ENCODE measurements around the gene RPS3.

The RPS3 gene

DNA sequence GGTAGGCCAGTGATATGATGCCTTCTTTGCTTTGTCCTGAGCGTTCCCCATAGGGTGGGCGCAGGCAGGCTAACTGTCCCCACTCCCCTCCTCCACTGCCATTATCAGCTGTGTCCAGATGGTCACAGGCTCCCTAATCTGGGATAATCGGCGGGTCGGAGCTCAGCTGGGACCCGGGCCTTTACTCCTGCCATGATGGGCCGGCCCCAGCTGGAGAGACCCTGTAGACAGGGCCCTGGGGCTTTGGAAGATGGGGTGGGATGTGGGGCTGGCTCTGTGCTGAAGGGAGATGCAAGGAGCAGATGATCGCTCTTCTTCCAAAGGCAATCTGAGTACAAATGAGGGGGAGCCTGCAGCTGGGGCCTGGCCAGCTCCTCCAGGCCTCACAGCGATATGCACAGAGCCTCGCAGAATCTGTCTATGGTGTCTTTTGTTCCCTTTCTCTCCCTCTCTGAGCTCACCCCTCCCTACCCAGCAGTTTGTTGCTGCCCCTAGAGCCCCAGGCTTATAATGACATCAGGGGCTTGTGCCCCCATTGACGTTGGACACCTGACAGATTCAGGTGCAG is 21.8 kb downstream of the RPS3 start:
- no peak for DNase-seq

DNA sequence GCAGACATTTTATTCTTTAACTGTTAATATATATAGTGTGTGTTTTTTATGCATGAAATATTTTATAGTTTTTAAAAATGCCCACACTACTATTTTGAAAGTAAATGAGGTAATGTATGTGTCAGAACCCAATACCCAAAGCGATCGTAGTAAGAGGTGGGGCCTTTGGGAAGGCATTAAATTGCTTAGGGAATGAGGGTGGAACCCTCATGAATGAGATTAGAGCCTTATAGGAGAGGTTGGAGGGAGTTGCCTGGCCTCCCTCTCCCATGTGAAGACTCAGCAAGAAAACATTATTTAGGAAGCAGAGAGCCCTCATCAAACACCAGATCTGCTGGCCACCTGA is 22.6 kb downstream of the RPS3 start:
- DNase-seq: no peak

DNA sequence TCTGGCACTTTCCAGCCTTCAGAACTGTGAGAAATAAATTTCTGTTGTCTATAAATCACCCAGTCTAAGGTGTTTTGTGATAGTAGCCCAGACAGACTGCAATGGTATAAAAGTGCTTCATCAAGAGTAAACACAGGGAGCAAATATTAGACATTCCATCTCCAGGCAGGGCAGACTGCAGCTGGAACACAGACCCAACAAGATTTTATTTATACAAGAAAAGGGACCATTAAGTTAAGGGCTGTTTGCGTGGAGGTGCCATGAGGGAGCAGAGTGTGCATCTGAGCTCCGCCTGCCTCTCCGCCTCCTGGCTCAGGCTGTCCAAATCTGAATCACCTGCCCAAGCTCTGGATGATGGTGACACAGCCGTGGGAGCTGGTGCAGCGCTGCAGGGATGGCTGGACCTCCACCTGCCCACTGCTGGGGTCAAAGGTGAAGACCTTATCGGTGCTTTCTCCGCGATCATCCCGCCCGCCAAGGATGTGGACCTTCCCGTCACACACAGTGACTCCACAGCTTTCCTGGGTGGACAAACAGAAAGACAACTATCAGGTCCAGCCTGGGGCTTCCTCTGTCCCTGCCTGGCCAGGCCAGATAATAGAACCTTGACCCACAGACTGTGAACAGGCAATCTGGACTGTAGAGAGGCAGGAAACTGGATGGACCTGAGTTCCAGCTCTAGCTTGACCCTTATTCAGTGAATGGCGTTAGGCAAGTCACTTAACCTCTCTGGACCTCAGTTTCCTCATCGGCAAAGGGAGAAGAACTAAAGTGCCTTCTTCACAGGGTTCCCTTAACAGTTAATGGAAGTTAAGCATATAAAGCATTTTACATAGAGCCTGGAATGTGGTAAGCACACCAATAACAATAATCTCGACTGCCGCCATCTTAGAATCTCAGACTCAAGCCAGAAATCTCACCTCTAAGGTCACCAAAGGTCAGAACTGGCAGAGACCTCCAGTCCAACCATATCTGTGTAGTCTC is 23.2 kb downstream of the RPS3 start:
- no peak for DNase-seq

DNA sequence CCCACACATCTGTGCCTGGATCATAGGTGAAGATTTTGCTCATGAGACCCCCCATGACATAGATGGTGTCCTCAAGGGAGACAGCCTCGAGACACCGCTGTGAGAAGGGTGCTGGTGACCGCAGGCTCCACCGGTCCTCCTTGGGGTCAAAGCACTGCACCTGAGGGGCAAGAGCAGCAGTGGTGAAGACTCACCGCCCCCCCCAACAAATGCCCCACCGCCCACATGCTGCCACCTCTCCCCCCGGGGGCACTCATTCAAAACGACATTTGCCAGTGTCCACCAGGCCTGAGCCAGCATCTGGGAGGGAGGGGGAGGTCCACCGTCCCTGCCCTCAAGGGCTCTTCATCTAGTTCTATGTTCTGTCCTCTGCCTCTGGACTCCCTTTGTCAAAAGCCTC is 24.4 kb downstream of the RPS3 start:
- DNase-seq: no peak

DNA sequence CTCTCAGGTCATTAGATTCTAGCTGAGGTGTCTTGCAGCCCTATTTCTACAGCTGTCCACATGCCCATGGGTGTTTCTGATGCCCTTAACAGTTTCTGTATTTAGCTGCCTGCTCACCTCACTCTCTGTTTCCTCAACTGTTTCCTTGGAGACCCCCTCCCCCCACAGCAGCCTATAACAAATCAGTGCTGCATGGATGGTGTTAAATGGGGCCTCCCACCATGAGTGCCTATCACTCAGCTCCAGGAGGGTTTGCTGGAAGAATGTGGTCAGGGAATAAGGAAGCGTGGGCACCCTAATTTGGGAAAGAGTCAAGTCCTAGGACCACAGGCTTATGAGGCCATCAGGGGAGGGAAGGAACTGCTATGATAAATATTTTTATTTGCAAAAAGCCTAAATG is 25.1 kb downstream of the RPS3 start:
- no peak for DNase-seq

DNA sequence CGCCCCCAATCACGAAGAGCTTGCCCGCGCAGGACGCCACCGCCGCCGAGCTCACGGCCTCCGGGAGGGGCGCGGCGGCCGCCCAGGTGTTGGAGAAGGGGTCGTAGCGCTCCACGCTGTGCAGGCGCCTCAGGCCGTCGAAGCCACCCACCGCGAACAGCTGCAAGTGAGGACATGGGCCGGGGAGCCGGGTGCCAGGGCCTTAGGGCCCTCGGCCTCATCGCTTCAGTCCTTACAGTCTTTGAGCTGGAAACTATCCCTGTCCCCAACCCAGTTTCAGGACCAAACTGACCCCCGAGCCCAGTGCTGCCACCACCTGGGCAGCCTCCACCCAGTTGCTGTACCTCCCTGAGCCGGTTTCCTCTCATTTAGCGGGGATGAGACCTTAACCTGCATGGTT is 26.1 kb downstream of the RPS3 start:
- DNase-seq: no peak

DNA sequence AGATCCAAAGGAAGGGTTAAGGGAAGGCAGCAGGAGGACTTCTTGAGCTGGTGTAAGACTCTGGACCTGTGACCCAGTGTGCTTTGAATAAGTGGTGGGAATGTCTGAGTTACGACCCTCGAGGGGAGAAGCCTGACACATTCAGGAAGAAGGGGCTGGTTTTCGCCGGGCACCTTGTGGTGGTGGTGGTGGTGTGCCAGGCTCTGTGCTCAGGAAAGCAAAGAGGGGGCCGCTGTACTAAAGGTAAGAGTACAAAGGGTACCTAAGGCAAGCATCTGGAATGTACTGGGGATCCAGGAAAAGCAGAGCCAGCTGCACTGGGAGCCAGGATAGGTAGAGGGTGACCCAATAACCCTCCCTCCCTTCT is 27.4 kb downstream of the RPS3 start:
- DNase-seq: no peak

DNA sequence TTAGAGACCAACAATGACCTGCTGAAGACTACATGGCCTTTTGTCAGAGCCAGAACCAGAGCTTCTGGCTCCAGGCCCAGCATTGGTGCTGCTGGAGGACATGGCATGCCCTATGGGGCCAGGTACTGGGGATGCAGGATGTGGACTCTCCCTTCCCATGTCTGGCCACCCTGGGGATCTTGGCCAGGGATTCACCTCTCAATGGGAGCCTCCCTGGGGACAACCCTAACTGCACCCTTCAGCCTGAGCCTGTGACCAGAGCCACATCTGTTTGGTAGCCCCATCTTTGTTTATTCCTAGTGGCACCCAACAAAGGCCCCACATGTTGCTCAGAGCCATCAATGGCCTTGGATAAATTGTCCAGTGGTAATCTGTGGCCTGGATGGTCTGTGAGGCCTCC is 27.9 kb downstream of the RPS3 start:
- no peak for DNase-seq

DNA sequence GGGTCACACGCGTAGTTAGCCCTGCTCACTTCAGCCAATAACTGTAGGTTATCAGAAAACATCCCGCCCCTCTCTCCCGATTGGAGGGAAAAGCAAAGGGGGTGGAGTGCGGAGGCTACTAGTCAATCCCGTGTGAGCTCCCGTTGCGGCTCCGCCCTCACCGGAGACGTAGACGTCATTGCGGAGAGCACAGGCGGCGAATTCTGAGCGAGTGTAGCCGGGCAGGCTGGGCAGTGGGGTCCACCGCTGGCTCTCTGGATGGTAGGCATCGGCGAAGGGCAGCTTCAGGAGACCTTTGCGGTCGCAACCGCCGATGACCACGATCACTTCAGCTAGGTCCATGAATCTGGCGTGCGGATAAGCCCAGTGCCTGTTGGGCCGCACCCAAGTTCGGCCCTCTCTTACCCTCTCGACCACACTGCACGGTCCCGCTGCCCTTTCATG is 29.0 kb downstream of the RPS3 start:
- peak; percentile 55 for DNase-seq

DNA sequence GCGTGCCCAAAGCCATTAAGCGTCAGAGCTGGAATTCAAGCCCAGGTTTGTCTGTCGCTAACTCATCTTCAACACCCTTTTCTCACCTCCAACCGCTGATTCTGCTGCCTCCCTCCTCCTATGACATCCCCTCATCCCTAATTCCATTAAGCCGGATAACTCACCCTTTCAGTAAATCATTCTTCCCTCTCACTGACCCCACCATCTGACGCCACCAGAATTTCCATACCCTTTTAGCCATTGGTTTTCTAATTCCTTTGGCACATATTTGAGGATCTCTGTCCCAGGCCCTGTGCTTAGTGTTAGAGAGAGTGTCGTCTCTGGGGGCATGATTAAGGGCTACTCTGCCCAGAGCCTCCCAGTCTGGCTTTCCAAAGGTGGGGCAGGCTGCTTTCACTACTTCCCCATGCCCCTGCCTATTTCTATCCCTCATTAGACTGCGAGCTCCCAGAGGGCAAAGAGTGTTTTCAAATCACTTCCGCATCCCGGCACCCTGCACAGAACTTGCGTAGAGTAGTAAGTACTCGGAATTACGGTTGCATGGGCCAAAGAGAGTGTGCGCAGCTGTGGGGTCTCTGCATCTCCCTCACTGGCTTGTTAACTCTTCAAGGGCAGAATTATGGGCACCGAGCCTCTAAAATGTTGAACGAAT is 29.8 kb downstream of the RPS3 start:
- DNase-seq: no peak

DNA sequence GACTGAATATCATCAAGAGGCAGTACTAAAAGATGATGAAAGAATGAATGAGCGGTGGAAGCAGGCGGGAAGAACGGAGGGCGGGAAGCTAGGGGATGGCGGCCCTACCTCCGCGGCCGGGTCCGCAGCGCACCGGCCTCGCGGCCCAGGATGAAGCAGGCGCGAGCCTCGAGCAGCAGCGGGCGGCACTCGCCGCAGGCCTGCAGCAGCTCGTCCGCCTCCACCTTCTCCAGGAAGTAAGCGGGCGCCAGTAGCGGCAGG is 30.3 kb downstream of the RPS3 start:
- no peak for DNase-seq

DNA sequence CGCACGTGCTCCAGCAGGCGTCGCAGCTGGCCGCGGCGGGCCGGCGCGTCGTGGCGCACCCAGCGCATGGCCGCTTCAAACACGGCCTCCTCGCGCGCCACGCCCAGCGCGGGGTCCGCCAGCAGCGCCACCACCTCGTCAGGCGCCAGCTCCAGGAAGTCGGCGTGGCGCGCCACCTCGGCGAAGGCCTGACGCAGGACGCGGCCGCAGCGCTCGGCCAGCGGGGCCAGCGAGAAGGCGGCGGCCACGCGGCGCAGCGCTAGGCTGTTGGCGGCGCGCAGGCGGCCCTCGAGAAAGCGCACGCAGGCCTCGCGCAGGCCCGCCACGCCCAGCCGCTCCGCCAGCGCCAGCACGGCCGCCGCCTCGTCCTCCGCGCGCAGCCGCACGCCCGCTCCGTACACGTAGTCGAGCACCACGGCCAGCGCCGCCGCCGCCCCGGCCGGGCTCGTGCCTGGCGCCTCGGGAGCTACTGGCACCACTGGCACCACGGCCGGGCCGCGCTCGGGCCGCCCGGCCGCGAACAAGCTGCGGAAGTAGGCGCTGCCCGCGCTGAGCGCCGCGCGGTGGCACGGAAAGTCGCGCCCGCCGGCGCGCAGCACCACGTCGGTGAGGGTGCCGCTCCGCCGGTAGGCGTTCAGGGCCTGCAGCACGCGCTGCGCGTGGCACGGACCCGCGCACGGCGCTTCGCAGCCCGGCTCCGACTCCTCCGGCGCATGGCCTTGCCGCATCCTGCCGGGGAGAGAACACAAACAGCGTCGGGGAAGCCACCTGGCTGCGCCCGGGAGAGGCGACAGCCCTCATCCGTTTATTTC is 30.8 kb downstream of the RPS3 start:
- peak; percentile 38 for DNase-seq

DNA sequence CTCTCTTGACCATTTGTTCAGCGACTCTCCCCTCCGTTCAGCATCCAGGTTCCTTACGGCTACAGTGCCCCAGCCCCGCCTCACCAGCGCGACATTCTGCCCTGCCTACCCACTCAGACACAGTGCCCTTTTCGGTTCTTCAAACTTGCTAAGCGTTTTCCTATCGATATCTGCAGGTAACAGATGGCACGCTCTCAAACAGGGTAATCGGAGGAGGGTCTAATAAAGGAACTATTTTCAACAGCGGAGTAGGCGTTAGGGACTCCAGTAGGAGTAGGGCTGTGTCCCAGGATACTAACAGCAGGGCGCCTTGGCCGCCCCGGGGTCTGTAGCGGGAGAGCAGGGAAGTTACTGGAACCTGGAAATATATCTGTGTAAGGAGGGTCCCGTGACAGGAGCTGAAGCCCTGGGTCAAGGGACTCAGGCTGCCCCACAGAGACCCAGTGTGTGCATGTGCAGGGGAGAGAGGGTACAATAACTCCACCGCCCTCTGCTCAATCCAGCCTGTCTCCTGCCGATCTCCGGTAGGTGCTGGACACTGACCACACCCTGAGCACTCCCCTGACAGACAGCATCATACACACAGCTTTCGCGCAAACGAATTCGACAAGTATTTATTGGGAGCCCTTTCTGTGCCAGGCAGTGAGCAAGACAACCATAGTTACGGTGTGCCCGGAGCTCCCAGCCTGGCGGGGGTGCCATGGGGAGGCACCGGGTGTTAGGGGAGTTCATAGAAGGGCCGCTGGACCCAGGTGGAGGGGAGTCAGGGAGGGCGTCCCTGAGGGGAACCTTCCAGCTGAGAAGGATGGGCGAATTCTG is 31.6 kb downstream of the RPS3 start:
- DNase-seq: no peak

DNA sequence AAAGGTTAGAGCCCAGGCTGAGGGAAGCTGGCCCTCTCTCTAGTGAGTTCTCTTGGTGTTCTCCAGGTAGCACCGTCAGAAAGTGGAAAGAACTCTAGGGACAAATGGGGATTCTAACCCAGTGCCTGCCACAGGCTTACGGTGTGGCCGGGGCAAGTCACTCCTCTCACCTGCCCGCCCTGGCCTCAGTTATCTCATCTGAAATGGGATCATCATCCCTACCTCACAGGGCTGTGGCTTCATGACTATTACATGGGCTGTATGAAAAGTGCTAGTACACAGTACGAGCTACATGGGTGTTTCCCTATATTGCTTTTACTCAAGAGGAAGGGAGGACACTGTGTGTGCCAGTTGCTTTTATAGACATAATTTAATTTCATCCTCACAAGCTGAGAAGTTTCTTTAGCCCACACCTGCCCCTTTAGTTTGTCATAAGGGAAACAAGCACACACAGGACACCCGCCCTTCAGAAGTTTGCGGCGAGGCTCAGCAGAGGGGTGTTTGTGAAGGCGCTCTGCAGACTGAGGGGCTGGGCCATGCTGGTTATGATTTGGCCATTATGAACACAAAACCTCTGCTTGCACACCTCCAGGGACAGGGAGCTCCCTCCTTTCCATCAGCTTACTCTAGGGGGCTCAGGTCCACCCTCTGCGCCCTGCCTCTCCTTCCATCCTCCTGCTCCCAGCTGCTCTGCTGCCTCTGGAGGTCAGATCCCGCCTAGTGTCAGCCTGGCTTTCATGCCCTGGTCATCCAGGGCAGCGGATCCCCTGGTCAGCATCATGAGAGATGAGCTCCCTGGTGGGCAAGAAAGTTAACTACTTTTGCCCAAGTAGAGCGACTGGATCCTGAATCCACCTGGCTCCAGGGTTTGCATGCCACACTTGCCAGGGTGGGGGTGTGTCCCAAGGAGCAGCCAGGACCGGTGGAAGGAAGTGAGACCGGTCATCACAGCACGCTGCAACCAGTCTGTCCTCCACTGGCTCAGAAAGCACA is 32.5 kb downstream of the RPS3 start:
- DNase-seq: no peak

DNA sequence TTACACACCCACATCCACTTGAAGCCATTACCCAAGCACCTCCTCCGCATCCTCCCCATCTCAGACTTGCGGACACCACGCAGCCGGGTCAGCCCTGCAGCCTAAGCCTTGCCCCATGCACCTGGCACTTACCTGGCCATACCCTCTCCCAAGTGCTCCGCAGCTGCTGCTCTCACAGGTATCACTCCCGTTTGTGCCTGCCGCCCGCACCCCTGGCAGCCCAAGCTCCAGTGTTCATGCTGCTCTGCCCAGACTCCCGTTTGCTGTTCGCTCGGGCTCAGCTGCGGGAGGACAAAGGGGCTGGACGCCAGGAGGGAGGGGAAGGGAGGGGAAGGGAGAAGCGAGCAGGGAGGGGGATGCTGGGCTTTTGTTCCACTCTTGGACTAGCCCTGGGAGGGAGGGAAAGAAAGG is 33.6 kb downstream of the RPS3 start, which contains the start of gene KLHL35:
KLHL35 (minus strand) TSS at position 293 of the 411 bp plus-strand sequence. CDS start 2,574 bp downstream, outside the sequence.
- DNase-seq: no peak

DNA sequence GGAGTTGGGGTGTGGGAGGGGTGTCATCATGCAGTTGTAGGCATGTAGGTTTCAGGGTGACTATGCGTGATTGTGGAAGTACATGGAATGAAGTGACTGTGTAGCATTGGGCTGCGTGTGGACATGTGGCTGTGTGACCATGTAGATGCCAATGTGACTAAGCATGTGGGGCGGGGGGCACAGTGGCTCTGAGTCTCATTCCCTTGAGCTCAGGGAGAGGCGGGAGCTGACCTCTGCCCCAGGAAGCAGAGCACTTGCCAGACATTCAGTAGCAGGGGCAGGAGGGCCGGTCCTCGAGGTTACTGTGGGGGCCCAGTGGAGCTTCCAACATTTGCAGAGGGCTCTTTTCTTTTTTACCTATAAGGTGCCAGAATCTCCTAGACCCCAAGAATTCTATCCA is 34.1 kb downstream of the RPS3 start:
- no peak for DNase-seq

DNA sequence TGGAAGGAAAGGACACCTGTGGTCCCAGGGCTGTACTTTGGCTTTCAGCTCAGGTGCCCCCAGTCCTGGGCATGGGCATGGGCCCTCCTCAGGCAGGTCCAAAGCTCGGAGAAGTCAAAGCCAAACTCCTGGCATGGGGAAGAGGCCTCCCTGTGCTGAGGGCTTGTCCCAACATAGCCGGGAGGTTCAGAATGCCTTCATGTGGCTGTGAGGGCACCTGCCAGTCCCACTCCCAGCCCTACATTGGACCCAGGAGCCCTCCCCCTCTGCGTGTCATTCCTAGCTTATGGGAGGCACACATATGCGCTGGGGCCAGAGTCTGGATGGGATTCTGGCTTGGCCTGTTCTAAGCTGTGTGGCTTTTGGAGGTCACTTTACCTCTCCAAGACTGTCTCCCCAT is 34.7 kb downstream of the RPS3 start:
- DNase-seq: no peak

DNA sequence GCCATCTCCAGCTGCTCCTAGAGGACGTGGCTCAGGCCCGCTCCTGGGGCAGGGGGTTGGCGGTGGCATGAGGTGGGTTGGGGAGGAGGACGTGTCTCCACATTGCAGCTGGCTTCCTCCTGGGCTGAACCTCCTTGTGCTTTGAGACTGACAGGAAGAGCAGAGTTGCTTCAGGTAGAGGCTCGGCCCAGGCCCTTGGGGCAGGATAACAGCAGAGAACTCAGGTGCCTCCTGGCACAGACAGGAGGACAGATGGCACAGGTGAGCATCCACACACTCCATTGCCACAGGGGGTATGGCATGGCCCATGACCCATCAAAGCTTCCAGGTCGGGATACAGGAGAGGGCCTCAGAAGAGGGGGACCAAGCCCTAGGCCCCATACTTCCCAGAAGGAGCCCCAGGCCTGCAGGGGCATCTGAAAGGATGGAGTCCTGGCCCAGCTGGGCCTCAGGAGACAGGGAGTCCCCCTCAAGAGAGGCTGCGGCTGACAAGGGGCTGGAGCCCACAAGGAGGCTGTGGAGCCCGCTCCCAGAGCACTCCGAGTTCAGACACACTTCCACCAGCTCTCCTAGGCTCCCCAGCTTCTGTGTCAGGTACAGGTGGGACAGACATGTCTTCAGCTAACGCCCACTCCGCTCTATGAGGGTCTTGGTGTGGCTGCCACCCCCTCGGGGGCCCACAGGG is 35.7 kb downstream of the RPS3 start:
- no peak for DNase-seq

DNA sequence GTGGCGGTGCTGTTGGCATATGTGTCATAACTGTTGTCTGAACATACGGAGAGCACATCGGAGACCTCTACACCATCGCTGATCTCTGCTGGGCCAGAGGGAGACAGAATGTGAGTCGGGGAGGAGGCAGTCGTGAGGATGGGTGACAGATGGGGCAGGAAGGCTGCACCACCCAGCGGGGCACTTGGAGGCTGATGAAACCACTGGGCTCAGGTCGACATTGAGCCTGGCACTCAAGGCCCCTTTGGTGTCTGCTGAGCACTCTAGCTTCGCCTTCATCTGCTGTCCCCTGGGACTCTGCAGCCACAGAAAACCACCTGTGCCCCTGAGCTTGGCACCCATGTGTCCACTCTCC is 36.2 kb downstream of the RPS3 start:
- no peak for DNase-seq

DNA sequence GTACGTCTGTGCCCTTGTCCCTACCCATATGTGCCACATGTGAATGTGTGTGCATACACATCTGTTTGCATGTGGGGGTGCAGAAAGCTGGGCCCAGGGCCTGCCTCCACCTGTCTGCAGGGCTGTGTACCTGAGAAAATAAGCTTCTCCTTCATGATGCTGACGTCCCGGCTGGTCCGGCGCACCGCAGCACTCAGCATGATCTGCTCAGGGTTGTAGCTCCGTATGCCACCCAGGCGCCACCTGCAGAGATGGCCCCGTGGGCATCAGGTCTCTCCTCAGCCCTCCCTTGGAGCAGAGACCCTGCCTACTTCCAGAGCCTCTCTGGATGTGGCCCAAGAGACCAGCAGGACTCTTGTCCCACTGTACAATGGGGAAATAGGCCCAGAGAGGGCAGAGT is 37.5 kb downstream of the RPS3 start:
- DNase-seq: no peak

Measured in activated CD4-positive, alpha-beta T cell treated with anti-CD3 and anti-CD28 coated beads for 1 hour (primary cell).